PC-3 (cell line): ENCODE results near the gene RND3. TPM values are rescaled to one million over a fixed set of nuclear protein-coding genes. Genes with fewer than 3 reads are reported as not detected.

Source experiments
- ATAC-seq: fragments of 200-7000 bp; cut with Tn5 transposase; 2 replicates; pipeline ENCODE4 v1.9.1; 2020; ENCODE audit warnings: mild to moderate bottlenecking, moderate library complexity
- BruUV-seq: library from RNA; stranded (reverse); fragments of 400-500 nt; replicated peaks from 2 replicates; lab custom pipeline; 2021; lab: Mats Ljungman, UMichigan
- CTCF ChIA-PET: fragments of 300-600 bp; sonication (Branson Sonifier 250); formaldehyde crosslinking; loops from one replicate; lab custom pipeline; 2022; ENCODE audit warnings: antibody characterized with exemption; lab: Charles Lee
- POLR2A ChIA-PET: fragments of 300-600 bp; sonication (Branson Sonifier 250); formaldehyde crosslinking; loops from one replicate; lab custom pipeline; 2022; ENCODE audit warnings: antibody characterized with exemption; ENCODE audit not compliant: unreplicated experiment; lab: Charles Lee
- DNase-seq: peaks from one replicate; pipeline ENCODE4 v3.0.0-alpha.2; 2015
- H2AFZ ChIP-seq: fragments of 300-600 bp; sonication (generic); 2 replicates; pipeline ENCODE4 v1.6.0; 2016; ENCODE audit warnings: antibody characterized with exemption, low read length
- H3F3A ChIP-seq: fragments of 300-600 bp; sonication (generic); one replicate; pipeline ENCODE4 v1.6.0; 2017; ENCODE audit warnings: antibody characterized with exemption, low read length, control low read depth, mild to moderate bottlenecking; ENCODE audit not compliant: unreplicated experiment
- H3K27ac ChIP-seq: fragments of 300-600 bp; sonication (generic); 2 replicates; pipeline ENCODE4 v1.5.1; 2016; ENCODE audit warnings: mild to moderate bottlenecking, low read length
- H3K27me3 ChIP-seq: fragments of 300-600 bp; sonication (generic); 2 replicates; pipeline ENCODE4 v1.6.1; 2016; ENCODE audit warnings: low read length, mixed read lengths
- H3K36me3 ChIP-seq: fragments of 300-600 bp; sonication (generic); 2 replicates; pipeline ENCODE4 v1.6.1; 2016; ENCODE audit warnings: low read depth, mixed run types, low read length, mixed read lengths
- H3K4me1 ChIP-seq: fragments of 300-600 bp; sonication (generic); 2 replicates; pipeline ENCODE4 v1.5.1; 2016; ENCODE audit warnings: low read length; ENCODE audit not compliant: insufficient read depth
- H3K4me2 ChIP-seq: fragments of 300-600 bp; sonication (generic); 2 replicates; pipeline ENCODE4 v1.6.0; 2016; ENCODE audit warnings: low read length
- H3K4me3 ChIP-seq: fragments of 300-600 bp; sonication (generic); 2 replicates; pipeline ENCODE4 v1.5.1; 2016; ENCODE audit warnings: mild to moderate bottlenecking, low read length, mixed read lengths
- H3K79me2 ChIP-seq: fragments of 300-600 bp; sonication (generic); 2 replicates; pipeline ENCODE4 v1.6.1; 2017; ENCODE audit warnings: low read length, mixed read lengths
- H3K9ac ChIP-seq: fragments of 300-600 bp; sonication (generic); 2 replicates; pipeline ENCODE4 v1.6.0; 2016; ENCODE audit warnings: mild to moderate bottlenecking, low read length
- H3K9me2 ChIP-seq: fragments of 300-600 bp; sonication (generic); replicated peaks from 2 replicates; pipeline ENCODE4 v1.6.1; 2016; ENCODE audit warnings: mixed run types, low read length, mixed read lengths
- H3K9me3 ChIP-seq: fragments of 300-600 bp; sonication (generic); 2 replicates; pipeline ENCODE4 v1.6.1; 2016; ENCODE audit warnings: low read length, mixed read lengths
- H4K20me1 ChIP-seq: fragments of 300-600 bp; sonication (generic); 2 replicates; pipeline ENCODE4 v1.6.1; 2016; ENCODE audit warnings: low read length, mixed read lengths
- EZH2 ChIP-seq: fragments of 300-600 bp; sonication (generic); IDR thresholded peaks from one replicate; pipeline ENCODE4 v1.6.1; 2017; ENCODE audit warnings: antibody characterized with exemption, mild to moderate bottlenecking, low read length; ENCODE audit not compliant: unreplicated experiment
- EZH2phosphoT487 ChIP-seq: fragments of 300-600 bp; sonication (generic); IDR thresholded peaks from 2 replicates; pipeline ENCODE4 v1.6.1; 2018; ENCODE audit warnings: mild to moderate bottlenecking, antibody characterized with exemption, low read length, borderline replicate concordance
- intact Hi-C: fragments of 100-400 bp; cut with micrococcal nuclease; formaldehyde crosslinking; loops from 2 replicates; pipeline ENCODE4 v1.9.0; 2023
- total RNA-seq: library from RNA; depleted of rRNA; stranded (reverse); fragments of >200 nt; gene quantifications from 2 replicates; pipeline ENCODE4 v1.2.3, GENCODE V29; 2014
- TF ChIP-seq, protein P1 (sequence below): fragments of 300-600 bp; sonication (generic); conservative IDR thresholded peaks from 2 replicates; pipeline ENCODE4 v1.5.1; 2017; ENCODE audit warnings: antibody characterized with exemption, low read depth, mild to moderate bottlenecking, low read length

The RND3 gene
- total RNA-seq, 1 experiment from 2014 or later, result 201 TPM

- ChIA-PET POLR2A (interaction anchor here (0.6 to 2.1 kb wide), 7 partner anchors 11 to 384 kb away, joined by 3 to 12 read pairs (median 4); no protein-coding TSS in a partner anchor), CTCF (interaction anchor here (0.6 kb wide), 1 partner anchor 234 kb away, joined by 4 read pairs; no protein-coding TSS in a partner anchor)
- Histone ChIP-seq H3K9me2 (no peaks in the 10 kb centered on the region), H3K4me1 (peaks cover 53% of the 10 kb centered on the region), H4K20me1 (peaks cover 53% of the 10 kb centered on the region), H3K4me2 (peak overlapping the region; percentile 98), H3K4me3 (peak overlapping the region; percentile 90), H3F3A (peaks cover 20% of the 10 kb centered on the region), H3K27me3 (no peaks in the 10 kb centered on the region), H2AFZ (no peak overlapping the region), H3K36me3 (peaks cover 57% of the 10 kb centered on the region), H3K27ac (peak overlapping the region; percentile 98), H3K9me3 (no peaks in the 10 kb centered on the region), H3K79me2 (peaks cover 80% of the 10 kb centered on the region), H3K9ac (peak overlapping the region; percentile 99)
- intact Hi-C loops, result loop anchor here (2.0 to 10.0 kb wide), 6 partner anchors 460 to 754 kb away; no protein-coding TSS in a partner anchor
- peak; percentile 2; the same call in 1 of the 2 replicates for ATAC-seq
- TF ChIP-seq, protein P1, sequence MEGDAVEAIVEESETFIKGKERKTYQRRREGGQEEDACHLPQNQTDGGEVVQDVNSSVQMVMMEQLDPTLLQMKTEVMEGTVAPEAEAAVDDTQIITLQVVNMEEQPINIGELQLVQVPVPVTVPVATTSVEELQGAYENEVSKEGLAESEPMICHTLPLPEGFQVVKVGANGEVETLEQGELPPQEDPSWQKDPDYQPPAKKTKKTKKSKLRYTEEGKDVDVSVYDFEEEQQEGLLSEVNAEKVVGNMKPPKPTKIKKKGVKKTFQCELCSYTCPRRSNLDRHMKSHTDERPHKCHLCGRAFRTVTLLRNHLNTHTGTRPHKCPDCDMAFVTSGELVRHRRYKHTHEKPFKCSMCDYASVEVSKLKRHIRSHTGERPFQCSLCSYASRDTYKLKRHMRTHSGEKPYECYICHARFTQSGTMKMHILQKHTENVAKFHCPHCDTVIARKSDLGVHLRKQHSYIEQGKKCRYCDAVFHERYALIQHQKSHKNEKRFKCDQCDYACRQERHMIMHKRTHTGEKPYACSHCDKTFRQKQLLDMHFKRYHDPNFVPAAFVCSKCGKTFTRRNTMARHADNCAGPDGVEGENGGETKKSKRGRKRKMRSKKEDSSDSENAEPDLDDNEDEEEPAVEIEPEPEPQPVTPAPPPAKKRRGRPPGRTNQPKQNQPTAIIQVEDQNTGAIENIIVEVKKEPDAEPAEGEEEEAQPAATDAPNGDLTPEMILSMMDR, result no peak
- TF ChIP-seq EZH2 (no peak), EZH2phosphoT487 (no peak)
- peak; percentile 42 for DNase-seq
- TSS peak; percentile 7 for BruUV-seq
These were observed 2.9 kb downstream of the RND3 start for GRCh38 chr2:150484461-150485021.

- peak; percentile 5 for ATAC-seq
- Histone ChIP-seq H3K4me2 (peak overlapping the region; percentile 98), H3K36me3 (peaks cover 58% of the 10 kb centered on the region), H3K4me3 (peak overlapping the region; percentile 90), H3K9me2 (no peaks in the 10 kb centered on the region), H4K20me1 (peaks cover 53% of the 10 kb centered on the region), H3K4me1 (peaks cover 56% of the 10 kb centered on the region), H3K27me3 (no peaks in the 10 kb centered on the region), H3K9me3 (no peaks in the 10 kb centered on the region), H3K9ac (peak overlapping the region; percentile 99), H3K27ac (peak overlapping the region; percentile 98), H3K79me2 (peaks cover 85% of the 10 kb centered on the region), H2AFZ (no peak overlapping the region), H3F3A (peaks cover 23% of the 10 kb centered on the region)
- ChIA-PET POLR2A (interaction anchor here (0.6 to 2.1 kb wide), 2 partner anchors 35 to 296 kb away, joined by 3 to 12 read pairs; no protein-coding TSS in a partner anchor), CTCF (no interaction called here)
- TF ChIP-seq EZH2phosphoT487, result no peak
- TF ChIP-seq, protein P1, result no peak
- TF ChIP-seq EZH2, result no peak
- BruUV-seq, result no TSS peak
- intact Hi-C loops, result loop anchor here (2.0 to 10.0 kb wide), 5 partner anchors 461 to 755 kb away; no protein-coding TSS in a partner anchor
- DNase-seq, result peak; percentile 79
These were observed 3.5 kb downstream of the RND3 start for GRCh38 chr2:150484006-150484405.

DNA sequence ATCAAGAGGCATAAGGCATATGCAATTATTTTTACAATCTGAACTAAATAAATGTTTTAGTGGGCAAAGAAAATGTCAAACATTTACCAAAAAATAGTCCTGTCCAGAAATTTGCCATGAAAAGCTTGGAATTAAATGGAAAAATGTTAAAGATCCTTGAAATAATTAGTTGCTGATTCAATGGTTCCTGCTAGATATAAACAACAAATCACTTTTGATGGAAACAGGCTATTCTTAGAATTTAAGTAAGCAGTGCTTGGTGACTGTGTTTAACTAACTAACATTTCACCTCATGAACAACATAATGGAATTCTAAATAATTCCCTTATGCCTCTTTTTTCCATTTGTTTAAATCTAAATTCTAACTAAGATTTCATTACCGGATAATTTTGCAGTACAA is 3.9 kb downstream of the RND3 start:
- H3K4me1 ChIP-seq, result peaks cover 60% of the 10 kb centered on the region
- H3K9ac ChIP-seq, result peak overlapping the region; percentile 99
- H3K27ac ChIP-seq, result peak overlapping the region; percentile 98
- intact Hi-C loops, result loop anchor here (10.0 kb wide), 4 partner anchors 461 to 749 kb away; no protein-coding TSS in a partner anchor
- H3K9me2 ChIP-seq, result no peaks in the 10 kb centered on the region
- no peak for DNase-seq
- BruUV-seq, result no TSS peak
- ChIA-PET CTCF (no interaction called here), POLR2A (no interaction called here)
- ATAC-seq, result no peak
- peaks cover 53% of the 10 kb centered on the region for H4K20me1 ChIP-seq
- peaks cover 23% of the 10 kb centered on the region for H3F3A ChIP-seq
- peak overlapping the region; percentile 98 for H3K4me2 ChIP-seq
- H2AFZ ChIP-seq, result no peak overlapping the region
- peak overlapping the region; percentile 90 for H3K4me3 ChIP-seq
- peaks cover 60% of the 10 kb centered on the region for H3K36me3 ChIP-seq
- H3K9me3 ChIP-seq, result no peaks in the 10 kb centered on the region
- H3K79me2 ChIP-seq, result peaks cover 90% of the 10 kb centered on the region
- no peaks in the 10 kb centered on the region for H3K27me3 ChIP-seq
- no peak for TF ChIP-seq EZH2
- TF ChIP-seq, protein P1, result no peak
- TF ChIP-seq EZH2phosphoT487, result no peak
